Left kidney (tissue), 2 donors: Measurements from ENCODE around the gene DHH. TPM values are rescaled to one million over a fixed set of nuclear protein-coding genes. Genes with fewer than 3 reads are reported as not detected.

Source experiments
- DNase-seq: peaks from one replicate; pipeline ENCODE4 v3.0.0-alpha.2; 2013
- polyA plus RNA-seq: library from polyadenylated mRNA; unstranded; fragments of 120-200 nt; gene quantifications from one replicate; pipeline ENCODE4 v1.2.1, GENCODE V29; 2013; ENCODE audit not compliant: insufficient read length

DHH gene
- polyA plus RNA-seq, 1 donor = 0.25 TPM

- no peak for DNase-seq
These were observed 43.9 kb downstream of the DHH start for GRCh38 chr12:49050507-49051372.

- no peak for DNase-seq
These were observed 44.9 kb downstream of the DHH start for GRCh38 chr12:49049566-49050224.

- no peak for DNase-seq
These were observed 45.6 kb downstream of the DHH start for GRCh38 chr12:49048953-49049352.

DNA sequence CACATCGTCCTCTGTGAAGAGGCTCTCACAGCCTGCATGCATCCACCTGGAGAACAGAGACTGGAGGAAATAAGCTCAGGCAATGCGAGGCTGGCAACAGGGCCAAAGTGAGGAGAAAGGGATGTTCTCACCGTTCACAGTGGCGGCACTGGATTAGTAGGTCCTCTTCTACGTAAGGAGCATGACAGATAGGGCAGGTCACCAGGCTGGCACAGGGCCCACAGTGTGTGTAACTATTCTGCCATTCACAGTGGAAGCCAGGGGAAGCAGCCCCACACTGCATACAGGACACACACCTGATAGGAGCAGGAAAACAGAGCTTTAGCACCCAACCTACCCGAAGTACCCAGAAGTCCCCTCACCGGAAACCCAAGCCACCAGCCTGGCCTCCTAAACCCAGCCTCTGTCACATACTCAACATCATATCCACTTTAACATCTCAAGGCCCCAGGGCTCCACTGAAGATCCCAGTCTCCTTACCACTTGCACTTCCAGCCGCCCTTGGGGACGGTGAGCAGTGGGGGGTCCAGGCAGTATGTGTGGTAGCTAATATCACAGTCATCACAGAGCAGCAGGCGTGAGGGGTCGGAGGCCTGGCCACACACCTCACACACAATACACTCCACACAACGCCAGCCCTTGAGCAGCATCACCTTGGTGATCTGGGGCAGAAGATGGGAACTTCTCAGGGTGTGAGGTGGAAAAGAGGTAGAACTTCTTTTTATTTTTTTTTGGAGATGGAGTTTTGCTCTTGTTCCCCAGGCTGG is 48.3 kb downstream of the DHH start:
- no peak for DNase-seq

DNA sequence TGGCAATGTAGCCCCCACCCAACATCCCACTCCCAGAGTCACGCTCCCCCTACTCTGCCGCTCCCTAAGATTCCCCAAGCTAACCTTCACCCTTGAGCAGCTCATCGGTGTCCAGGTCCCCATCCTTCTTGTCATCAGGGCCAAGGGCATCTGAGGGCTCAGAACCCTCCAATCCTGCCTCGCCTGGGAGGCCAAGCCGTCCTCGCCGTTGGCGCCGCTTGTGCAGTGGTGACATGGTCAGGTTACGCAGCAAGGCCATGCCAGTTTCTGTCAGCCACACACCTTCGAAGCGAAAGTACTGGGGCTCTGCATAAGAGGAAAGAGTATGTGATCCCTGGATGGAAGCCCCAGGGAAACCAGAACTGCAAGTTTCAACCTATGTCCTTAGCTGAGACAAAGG is 49.9 kb downstream of the DHH start:
- DNase-seq = no peak

DNA sequence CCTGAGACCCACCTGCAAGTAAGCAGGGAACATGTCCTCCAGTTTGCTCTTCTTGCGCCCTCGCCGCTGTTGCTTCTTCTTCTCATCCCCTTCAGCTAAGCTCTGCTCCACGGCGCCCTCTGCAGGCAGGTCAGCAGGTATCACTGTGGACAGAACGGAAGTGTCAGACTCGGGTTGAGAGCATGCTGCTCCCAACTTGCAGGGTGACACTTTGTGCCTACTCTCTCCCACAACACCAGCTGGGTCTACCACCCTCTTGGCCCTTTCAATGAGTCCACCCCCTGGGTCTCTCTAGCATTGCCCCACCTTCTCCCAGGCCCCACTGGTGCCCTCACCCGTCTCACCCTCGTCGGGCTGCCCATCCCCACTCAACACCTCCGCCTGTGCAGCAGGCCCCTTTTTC is 50.7 kb downstream of the DHH start:
- DNase-seq = no peak

GRCh38 chr12:49043241-49043640 is 51.4 kb downstream of the DHH start:
- DNase-seq = no peak

GRCh38 chr12:49041881-49042484 is 52.6 kb downstream of the DHH start:
- DNase-seq = no peak

DNA sequence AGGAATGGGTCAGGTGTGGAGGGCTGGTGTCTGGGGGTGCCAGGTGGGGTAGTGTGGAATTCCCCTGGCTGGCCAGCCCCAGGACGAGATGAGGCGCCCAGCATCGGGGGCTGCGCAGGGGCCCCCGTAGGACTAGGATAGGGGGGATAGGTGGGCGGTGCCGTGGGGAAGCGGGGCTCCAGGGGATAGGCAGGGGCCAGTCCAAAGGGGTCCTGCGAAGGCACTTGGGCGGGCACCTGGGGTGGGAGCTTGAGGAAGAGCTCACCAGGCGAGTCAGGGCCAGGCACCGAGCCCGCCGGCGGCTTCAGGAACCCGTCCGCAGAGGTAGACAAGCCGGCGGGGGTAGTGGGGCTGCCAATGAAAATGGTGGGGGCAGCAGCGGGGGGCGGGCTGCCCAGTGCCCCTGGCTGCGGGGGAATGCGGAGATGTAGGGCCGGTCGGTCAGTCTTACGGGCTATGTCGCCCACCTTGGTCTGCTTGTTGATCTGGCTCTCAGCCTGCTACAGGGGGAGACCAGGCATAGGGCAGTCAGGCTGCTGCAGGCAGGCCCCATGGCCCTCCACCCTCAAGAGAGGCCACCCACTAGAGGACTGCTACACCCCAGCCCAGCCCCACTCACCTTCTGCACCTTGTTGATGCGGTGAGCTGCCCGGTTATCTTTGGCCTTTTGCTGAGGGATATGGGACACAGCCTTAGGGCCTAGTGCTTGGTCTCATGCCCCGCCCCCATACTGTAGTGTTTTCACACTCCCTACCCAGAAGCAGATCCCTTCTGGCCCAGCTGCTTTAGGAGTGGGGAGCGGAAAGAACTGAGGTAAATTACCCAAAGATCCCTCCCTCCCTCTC is 53.3 kb downstream of the DHH start:
- no peak for DNase-seq

GRCh38 chr12:49040364-49040855 is 54.2 kb downstream of the DHH start:
- DNase-seq = no peak

GRCh38 chr12:49039421-49040363 is 54.9 kb downstream of the DHH start:
- DNase-seq = no peak

DNA sequence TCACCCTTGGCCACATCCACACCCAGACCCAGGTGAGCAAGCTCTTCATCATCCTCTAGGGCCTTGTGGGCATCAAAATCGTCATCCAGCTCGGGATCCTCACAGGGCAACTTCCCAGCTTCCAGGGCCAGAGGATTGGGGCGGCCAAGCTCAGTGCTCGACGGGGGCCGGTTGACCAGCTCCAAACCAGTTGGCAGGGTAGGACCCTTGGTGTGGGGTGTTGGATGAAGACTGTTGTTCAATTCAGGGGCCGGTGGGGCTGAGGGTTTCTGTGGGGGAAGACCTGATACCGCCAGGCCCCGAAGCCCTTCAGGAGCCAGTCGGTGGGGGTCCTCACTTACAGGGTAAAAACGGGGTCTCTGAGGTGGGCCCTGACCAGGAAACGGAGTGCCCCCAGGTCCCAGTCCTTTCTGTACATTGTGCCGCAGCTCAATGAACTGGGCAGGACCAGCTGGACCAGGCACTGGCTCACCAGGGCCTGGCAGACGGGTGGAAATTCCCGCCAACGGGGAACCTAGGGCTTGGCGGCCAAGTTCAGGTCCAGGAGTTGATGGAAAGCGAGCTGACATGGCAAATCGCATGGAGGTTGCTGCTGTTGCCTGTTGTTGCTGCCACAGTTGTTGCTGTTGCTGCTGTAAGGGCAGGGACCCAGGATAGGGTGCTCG is 56.2 kb downstream of the DHH start:
- DNase-seq = no peak

DNA sequence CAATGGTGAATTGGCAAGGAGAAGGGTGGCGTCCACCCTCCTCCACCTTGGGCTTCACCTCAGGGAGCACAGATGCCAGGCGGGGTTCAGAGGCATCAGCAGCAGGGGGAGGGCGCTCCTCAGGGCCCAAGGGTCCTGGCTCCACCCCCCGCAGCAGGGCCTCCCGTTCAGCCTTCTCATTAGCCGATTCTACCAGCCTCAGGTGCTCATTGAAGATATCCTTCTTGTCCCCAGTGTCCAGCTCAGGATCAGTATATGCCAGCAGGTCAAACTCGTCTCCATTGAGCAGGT is 56.7 kb downstream of the DHH start:
- no peak for DNase-seq

GRCh38 chr12:49037111-49037946 is 57.3 kb downstream of the DHH start:
- DNase-seq = no peak
